Astrocyte (in vitro differentiated cells and primary cell): ENCODE data around the gene COPE.
A peak's percentile ranks its signal among the peaks of the same experiment; 100 is the strongest.

ENCODE experiments used
- EZH2 ChIP-seq: IDR thresholded peaks from 2 replicates; pipeline ENCODE4 v1.6.1; 2012; ENCODE audit warnings: mild to moderate bottlenecking, low read length, inconsistent platforms; ENCODE audit not compliant: insufficient read depth
- TF ChIP-seq, protein P1 (sequence below): IDR thresholded peaks from 2 replicates; pipeline ENCODE4 v1.5.1; 2011; ENCODE audit warnings: low read depth, mild to moderate bottlenecking, inconsistent platforms, low read length, moderate library complexity; ENCODE audit not compliant: insufficient read depth

DNA sequence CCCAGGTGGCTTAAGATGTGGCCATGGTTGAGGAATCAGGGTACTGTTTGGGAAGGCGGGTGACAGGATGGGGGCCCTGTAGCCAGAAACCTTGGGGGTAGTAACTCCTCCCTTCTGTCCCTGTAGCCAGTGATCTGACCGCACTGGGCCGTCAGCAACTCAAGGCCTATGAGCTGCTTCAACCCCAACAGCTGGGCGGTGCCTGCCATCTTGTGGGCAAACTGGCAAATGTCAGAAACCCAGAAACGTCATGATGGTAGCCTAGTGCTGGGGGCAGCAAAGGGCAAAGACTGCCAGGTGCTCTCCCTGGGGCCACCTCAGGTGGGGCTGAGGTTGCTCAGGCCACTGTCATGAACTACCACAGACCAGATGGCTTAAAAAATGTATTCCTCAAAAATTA lies 3.5 kb downstream of the COPE start:
- no peak for TF ChIP-seq EZH2
- TF ChIP-seq, protein P1, sequence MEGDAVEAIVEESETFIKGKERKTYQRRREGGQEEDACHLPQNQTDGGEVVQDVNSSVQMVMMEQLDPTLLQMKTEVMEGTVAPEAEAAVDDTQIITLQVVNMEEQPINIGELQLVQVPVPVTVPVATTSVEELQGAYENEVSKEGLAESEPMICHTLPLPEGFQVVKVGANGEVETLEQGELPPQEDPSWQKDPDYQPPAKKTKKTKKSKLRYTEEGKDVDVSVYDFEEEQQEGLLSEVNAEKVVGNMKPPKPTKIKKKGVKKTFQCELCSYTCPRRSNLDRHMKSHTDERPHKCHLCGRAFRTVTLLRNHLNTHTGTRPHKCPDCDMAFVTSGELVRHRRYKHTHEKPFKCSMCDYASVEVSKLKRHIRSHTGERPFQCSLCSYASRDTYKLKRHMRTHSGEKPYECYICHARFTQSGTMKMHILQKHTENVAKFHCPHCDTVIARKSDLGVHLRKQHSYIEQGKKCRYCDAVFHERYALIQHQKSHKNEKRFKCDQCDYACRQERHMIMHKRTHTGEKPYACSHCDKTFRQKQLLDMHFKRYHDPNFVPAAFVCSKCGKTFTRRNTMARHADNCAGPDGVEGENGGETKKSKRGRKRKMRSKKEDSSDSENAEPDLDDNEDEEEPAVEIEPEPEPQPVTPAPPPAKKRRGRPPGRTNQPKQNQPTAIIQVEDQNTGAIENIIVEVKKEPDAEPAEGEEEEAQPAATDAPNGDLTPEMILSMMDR = peak; percentile 17
